NCI-H1092 (cell line): Measurements from ENCODE around the gene CAPN8.
A peak's percentile ranks its signal among the peaks of the same experiment; 100 is the strongest.

ENCODE experiments used
- DNase-seq: peaks from one replicate; lab custom pipeline; 2025; lab: John Stamatoyannopoulos, UW

The CAPN8 gene

DNA sequence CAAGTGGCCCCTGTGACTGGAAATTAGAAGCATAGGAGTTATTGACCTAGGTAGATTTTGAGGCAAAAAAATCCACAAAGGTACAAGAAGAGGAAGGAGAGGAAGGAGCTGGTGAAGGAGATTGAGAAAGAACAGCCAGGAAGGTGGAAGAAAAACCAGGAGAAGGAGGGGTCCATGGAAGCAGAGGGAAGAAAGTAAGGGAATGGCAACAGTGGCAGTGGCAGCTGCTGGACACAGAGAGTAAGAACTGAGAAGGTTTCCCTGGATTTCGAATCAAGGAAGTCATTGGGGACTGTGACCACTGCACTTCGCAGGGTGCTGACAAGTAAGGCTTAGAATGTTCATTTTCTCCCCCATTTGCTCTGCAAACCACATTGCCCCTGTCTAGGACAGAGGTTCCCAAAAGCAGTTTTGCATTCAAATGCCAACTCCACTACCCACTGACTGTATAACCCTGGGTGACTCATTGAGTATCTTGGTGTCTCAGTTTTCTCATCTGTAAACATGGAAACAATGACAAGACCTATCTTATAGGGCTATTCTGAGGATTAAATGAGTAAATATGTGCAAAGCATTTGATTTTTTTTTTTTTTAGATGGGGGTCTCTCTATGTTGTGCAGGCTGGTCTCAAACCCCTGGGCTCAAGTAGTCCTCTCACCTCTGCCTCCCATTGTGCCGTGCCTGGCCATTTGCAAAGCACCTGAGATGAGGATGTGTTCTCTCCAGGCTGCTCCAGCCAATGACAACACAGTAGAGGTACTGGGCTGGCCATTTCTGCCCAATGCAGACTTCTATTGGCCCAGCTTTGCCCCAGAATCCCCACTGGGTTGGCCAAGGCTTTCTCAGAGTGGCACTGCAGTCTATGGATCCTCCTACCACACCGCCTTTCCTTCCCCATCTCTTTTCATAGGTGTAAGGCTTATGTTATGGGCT lies 37.5 kb upstream of the CAPN8 start:
- DNase-seq = no peak

DNA sequence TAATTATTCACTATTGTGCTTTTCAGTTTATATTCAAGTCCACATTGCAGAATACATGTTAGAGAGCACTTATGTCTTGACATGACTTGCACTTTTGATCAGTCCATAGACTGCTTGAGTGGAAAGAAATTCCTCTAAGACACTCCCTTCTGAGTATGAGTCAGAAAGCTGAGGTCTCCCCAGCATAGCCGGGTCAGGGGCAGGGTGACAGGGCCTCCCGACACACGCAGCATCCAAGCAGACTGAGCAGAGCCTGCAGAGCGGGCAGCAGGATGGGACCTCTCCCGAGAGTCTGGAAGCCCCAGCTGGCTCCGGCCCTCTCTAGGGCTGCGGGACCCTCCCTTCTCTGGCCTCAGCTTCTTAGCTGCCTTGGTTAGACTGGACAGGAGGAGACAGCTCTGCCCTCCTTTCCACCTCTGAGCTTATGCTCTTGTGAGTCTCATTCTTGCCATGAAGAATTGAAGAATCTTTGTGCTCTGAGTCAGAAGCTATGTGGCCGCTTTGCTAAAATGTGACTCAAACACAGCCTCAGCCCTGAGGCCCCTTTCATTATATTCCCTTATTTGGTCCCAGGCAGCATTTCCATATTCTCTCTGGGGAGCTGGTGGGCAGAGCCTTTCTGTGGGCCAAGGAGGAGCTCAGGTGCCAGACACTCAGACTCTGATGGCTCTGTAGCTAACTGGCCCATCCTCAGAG lies 35.6 kb upstream of the CAPN8 start:
- no peak for DNase-seq

DNA sequence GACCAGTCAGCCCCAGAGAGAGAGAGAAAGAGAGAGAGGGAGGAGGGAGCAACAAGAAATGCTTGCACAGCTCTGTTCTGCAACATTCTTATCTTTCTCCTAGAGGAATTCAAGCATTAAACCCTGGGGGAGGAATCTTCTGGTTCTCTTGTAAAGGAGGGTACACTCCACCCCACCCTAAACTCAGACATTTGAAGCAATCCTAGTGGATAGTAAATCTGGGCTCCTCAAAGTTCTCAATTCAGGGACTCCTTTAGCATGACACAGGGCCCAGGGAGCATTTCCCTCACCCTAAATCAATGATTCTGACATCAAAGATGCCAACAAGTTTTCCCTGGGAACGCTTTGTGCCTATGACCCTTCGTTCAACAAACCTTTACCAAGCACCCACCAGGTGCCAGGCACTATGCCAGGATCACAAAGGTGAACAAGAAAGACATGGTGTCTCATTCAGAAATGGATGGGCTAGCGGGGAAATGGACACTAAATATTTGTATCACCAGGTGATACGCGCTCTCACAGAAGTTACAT lies 35.0 kb upstream of the CAPN8 start:
- no peak for DNase-seq

DNA sequence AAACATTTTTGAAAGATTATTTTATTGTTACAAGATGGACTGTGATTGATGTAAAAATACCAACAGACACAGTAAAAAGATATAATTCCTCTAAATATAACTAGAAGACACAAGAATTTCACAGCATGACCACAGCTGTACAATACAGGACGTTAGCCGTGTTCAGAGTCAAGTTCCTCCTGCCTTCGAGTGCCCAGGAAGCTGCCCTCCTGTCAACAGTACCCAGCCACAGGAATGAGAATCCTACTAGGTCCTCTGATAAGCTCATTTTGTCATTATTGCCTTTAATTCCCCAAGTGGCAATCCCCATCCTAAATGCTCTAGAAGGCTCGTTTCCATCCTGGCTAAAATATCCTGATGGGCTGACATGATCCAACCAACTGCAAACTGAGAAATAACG lies 30.4 kb upstream of the CAPN8 start:
- DNase-seq = no peak

DNA sequence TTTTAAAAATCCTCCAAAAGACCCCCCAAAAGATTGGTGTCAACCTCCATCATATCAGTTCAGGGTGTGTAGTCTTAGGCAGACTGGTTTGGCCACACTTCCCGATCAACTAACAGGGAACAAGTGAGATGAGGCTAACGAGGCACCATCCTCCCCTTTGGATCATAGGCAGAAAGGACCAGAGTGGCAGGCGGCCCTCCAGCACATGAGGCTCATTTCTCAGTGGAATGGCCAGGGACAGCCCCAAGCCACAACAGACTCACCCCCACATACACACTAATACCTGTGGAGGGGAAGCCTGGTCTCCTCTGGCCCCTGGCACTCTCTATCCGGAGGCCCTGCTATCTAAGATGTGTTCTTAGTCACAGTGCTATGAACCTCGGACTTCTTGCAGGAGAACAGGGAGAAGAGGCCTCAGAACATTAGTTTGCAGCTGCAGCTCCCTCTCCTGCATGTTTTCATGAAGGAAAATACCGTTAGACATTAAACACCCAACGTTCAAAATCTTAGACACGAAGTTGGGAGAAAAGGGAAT lies 29.6 kb upstream of the CAPN8 start:
- DNase-seq = no peak

DNA sequence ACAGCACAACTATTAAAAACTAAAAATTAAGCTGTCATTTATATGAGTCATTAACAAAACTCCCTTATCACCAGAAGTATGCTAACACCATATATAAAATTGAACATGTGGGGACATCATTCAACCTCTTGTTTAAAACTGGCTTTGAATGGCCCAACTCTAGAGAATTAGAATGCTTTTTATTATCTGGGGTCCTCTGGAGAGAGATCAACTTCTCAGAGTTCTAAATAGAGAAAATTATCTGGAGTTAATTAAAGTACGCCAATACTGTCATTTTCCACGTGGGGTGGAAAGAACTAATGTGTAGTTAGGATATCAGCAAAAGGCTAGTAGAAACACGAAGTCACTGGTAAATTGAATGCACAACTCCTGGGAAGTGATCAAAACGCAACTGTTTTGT lies 25.6 kb upstream of the CAPN8 start:
- DNase-seq = no peak

DNA sequence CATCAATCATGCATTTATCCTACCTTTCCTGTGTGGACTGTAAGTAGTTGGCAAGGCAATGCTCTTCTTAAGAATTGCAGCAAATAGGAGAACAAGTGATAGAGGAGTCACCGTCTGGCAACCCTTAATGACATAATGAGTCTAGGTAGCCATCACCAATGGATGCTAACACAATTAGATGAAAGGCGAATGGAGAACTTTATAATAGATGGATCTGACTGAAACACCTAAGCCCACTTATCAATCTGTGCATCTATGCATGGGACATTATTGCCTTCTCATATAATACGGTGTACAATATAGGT lies 18.9 kb upstream of the CAPN8 start:
- DNase-seq = no peak

DNA sequence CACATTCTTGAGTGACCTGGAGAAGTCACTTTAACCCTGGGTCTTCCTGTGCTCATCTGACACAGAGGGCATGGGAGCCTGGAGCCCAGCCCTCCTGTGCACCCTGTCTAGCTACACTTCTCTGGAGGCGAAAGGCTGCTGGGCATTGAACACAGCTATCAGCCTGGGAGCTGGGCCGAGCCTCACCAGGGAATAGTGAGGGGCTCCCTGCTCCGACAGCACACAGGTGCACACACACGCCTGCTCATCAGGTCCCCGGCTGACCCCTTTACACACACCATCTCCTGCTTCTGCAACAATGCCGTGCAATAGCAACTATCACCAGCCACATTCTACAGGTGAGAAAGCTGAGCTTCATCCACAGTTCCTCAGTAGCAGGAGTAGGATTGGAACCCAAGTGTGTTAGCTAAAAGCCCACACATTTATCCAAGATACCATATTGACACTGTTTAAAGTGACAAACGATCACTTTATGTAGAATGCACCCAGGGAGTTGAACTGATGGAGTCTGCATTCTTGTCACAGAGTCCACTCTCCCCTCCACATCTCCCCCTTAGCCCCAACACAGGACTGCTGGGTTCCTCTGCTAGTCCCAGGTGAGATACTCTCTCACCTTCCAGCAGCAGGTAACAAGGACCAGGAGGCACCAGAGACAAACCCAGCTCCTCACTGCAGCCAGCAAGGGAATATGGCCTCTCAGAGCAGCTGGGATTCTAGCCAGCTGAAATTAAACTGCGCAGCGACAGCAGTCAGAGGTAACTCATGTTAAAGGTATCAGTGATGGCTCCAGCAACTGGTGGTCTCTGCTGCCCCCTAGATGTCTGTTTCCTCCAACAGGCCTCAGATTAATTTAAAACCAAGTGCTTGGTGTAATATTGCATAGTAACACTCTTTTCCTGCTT lies 18.3 kb upstream of the CAPN8 start:
- DNase-seq = peak; percentile 84

DNA sequence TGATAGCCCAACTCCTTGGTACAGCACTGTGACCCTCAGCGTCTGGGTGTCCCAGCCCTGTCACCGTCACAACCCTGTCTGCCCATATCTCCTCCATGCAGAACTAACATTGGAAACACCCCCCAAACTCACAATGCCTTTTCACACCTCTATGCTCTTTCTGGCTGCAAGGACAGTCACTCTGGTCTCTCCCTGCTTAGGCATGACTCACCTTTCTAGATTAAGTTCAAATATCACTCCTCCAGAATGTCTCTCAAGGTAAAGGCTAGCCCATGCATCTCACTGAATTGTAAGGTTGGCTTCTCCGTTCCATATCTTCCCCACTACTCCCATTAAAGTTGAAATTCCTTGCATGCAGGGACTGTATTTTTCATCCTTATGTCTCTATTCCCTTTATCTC lies 17.0 kb upstream of the CAPN8 start:
- DNase-seq = no peak

DNA sequence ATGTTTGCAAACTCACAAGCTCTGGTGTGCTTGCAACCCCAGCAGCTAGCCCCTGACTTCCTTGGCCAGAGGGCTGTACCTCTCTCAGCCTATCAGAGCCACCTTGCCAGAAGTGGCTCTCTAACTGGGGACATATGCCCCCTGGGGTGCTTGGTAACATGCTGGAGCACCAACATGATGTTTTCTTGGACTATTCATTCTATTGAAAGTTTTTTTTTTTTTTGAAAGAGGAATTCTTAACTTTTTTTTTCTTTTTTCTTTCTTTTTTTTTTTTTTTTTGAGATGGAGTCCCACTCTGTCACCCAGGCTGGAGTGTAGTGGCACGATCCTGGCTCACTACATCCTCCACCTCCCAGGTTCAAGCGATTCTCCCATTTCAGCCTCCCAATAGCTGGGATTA lies 14.7 kb upstream of the CAPN8 start:
- no peak for DNase-seq

DNA sequence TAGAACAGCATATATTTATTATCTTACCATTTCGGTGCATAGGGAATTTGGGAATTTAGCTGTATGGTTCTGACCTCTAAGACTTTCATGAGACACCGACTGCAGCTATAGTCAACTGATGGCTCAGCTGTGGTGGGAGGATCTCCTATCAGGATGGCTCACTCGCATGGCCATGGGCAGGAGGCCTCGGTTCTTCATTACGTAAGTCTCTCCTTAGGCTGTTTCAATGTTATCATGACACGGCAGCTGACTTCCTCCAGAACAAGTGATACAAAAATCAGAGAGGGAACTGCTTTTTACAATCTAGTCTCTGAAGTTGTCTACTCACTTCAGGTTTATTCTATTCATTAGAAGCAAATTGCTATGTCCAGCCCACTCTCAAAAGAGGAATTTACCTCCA lies 13.3 kb upstream of the CAPN8 start:
- DNase-seq = no peak

DNA sequence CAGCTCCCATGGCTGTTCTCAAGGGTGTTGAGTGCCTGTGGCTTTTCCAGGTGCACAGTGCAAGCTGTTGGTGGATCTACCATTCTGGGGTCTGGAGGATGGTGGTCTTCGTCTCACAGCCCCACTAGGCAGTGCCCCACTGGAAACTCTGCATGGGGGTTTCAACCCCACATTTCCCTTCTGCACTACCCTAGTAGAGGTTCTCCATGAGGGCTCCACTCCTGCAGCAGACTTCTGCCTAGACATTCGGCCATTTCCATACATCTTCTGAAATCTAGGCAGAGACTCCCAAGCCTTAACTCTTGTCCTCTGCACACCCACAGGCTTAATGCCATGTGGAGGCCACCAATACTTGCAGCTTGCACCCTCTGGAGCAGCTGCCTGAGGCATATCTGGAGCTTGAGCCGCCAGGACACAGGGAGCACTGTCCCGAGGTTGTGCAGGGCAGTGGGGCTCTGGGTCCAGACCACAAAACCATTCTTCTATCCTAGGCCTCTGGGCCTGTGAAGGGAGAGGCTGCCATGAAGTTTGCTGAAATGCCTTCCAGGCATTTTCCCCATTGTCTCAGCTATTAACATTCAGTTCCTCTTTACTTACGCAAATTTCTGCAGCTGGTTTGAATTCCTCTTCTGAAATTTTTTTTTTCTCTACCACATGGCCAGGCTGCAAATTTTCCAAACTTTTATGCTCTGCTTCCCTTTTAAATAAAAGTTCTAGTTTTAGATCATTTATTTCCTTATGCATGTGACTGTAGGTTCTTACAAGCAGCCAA lies 8.8 kb upstream of the CAPN8 start:
- no peak for DNase-seq

DNA sequence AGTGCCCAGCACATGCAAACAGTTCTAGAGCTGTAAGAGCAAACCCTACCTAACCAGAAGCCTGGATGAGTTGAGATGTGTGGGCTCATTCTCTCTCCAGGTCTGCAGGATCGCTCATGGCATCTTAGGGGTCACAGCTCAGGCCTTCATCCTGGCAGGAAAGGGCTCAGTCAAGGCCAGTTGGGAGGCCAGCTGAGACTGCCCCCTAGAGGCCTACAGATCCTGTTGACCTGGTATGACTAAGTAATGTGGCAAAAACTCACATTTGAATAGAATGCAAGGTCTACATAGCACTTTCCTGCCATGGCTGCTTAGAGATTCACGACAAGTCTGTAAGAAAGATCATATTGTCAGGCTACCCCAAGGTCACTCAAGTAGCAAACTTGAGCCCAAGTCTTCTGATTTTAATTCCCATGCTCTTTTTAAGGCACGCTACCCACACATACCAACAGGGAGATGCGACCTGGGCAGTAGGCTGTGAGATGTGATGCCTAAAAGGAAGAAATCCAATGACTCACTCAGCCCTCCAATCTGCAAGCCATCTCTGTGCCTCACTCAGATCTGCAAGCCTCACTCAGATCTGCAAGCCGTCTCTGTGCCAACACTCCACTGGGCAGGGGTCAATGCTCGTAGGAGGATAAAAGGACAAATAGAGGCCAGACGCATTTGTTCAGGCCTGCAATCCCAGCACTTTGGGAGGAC lies 5.1 kb upstream of the CAPN8 start:
- peak; percentile 57 for DNase-seq

DNA sequence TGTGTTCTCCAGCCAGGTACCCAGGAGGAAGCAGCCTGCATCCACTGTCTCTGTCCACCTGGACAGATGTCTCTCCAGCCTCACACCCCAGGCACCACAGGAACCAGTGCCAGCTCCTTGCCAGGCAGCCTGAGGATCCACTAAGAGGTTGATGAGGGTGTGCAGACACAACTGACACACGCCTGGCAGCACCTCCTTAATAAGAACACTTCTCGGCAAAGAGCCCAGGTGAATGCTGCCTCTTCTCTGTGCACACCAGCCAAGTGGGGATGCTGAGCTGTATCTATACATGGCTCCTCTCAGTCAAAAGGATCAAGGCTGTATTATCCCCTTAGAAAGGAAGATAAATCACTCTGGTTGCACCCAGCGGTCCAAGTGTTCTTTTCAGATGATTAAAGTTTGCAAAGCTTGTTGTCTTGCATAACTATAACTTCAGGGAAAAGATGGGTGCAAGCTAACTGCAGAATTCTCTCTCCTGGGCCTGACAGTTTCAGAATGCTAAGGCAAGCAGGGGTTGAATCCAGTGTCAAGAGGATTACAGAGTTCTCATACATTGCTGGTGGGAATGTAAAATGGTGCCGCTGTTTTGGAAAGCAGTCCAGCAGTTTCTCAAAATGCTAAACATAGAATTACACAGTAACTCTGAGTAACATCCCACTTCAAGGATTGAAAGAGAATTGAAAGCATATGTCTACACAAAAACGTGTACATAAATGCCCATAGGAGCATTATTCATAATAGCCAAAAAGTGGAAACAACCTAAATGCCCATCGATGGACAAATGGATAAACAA lies 3.7 kb upstream of the CAPN8 start:
- DNase-seq = no peak

DNA sequence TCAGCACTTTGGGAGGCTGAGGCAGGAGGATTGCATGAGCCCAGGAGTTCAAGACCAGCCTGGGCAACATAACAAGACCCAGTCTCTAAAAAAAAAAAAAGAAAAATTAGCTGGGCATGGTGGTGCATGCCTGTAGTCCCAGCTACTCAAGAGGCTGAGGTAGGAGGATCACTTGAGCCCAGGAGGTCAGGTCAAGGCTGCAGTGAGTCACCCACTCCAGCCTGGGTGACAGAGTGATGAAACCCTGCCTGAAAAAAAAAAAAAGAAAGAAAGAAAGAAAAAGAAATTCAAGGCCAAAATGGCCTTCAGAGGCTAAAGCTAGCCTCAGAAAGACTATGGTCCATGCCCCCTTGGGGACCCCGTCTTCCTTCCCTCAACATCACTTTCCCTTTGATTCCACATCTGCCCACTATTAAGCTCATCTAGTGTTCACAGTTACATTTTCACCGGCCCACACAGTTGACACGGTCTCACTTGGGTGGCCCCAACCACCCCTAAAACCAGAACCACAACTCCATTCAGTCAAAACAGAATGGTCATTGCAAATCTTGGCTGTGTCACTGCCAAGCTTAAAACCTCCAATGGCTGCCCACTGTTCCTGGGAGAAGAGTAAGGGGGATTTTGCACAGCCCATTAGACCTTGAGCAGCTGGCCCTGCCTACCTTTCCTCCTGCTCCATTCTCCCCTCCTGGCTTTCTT lies 2.1 kb upstream of the CAPN8 start:
- DNase-seq = no peak

DNA sequence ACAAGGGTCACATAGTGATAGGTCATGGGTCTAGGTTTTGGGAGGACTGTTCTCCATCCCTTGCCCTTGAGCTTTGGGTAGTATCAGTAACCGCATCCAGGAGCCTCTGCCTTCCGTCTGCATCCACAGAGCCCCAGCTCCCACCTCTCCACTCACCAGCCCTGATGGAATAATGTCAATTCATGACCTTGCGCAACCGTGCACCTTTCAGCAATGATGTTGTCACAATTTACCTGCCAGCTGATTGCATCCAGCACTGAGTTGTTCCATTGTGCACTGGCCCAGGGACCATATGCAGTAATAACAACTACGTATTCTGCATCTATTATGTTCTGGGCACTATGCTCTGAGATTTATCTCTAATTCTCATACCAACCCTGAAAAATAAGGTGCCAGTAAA lies 1.4 kb downstream of the CAPN8 start:
- DNase-seq = no peak

DNA sequence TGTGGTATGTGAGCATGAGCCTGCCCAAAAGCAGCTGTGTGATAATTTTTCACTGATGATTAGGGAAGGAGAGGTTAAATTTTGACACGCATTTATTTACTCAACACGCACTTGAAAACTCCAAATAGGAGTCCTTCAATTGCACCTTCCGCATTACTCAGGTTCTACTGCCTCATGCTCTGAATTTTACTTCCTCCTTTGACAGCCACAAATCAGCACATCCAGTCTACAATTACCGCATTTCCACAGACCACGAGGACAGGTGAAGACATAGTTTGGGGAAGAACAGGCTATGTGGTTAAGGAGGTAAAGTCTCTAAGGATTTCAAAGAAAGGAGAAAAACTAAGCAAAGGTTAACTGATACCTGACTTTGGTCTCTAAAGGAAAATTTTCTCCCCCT lies 2.6 kb downstream of the CAPN8 start:
- no peak for DNase-seq

DNA sequence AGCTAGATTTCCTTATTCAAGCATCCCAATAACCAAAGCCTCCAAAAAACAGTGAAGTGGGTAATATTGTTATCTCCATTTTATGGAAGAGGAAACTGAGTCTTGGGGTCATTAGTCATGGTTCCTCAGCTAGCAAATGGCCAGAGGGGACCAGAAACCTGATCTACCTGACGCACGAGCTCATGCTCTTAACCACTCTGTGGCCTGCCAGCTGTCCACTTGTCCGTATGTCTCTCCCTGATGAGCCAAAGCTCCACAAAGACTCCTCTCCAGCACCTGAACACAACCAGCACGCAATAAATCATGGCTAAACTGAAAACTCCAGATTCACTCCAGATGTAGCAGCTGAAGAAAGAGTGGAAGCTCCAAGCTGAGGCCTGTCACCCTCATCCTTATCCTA lies 5.8 kb downstream of the CAPN8 start:
- DNase-seq = no peak

DNA sequence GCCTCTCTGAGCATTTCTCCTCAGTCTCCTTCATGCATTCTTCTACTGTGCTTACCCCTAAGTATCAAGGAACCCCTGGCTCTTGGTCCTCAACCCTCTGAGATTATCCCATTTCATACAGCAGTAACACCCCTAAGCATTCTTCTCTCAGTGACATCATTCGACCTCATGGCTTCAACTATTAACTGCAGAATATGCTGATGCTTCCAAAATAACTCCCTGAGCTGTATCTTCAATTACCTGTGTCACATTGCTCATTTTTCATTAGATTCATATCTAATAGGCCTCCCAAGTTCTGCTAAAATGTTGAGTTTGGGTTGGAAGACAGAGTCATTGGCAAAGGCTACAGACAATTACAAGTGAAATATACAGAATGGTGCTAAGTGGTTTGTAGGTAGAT lies 7.5 kb downstream of the CAPN8 start:
- no peak for DNase-seq
